ENCODE results near the gene PI4K2B.
"Not testable (repeated sequence)": the region's sequence is repeated elsewhere in the genome, so short reads cannot be mapped to it uniquely, and the experiment has no call there.

Gene PI4K2B

DNA sequence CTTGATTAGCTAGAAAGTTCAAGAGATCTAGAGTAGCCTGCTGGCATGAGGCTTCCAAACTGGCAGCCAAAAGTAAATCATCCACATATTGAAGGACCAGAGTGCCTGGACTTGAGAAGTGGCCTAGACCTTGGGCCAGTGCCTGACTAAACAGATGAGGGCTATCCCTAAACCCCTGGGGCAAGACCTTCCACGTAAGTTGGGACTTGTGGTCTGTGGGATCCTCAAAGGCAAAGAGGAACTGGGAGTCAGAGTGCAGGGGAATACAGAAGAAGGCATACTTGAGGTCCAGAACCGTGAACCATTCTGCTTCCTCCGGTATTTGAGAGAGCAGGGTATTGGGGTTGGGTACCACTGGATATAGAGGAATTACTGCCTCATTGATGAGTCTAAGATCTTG lies 8.4 kb downstream of the PI4K2B start:
- DNase-seq (ENCODE audit: low read depth) = not testable (repeated sequence)

DNA sequence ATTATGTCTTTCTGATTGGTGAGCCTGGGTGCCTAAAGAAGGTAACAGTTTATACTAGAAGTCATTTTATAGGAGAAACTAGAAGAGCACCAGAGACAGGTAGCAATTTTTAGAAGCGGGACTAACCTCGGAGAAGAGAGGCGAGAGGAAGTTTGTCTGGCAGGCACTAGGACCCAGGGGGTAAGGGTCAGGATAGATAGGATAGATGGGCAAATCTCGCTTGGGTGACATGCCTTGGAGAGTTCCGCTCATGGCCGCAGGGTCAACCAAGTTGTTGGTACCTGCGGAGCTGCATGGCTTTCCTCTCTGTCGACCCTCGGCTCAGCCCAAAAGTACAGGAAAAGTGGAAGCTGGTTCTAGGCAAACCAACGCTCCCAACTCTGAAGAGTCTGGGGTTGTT lies 11.3 kb downstream of the PI4K2B start:
- DNase-seq (ENCODE audit: low read depth) = no peak

DNA sequence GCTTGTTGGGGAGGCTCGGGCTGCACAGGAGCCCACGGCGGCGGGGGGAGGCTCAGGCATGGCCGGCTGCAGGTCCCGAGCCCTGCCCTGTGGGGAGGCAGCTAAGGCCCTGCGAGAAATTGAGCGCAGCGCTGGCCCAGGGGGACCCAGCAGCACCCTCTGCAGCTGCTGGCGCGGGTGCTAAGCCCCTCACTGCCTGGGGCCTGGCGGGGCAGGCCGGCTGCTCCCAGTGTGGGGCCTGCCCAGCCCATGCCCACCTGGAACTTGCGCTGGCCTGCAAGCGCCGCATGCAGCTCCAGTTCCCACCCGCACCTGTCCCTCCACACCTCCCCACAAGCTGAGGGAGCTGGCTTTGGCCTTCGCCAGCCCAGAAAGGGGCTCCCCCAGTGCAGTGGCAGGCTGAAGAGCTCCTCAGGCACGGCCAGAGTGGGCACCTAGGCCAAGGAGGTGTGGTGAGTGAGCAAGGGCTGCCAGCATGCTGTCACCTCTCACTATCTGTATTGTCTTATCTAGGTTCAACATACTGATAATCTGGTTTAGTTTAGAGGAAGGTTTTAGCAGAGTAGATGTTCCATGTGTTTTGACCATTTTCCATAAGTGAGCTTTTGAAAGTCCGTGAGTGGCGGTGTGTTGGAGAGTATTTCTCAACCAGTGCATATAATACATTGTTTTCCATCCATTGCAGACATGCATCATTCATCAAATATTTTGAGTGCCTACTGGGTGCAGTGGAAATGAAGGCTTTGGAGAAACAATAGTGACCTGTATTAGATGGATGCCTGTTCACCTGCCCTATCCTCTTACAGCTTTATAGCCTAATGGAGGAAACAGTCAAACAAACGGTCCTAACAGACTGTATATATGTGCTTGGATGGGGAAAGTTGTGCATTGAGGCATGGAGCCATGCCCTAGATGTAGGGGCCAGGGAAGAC lies 13.1 kb downstream of the PI4K2B start:
- DNase-seq (ENCODE audit: low read depth) = no peak

DNA sequence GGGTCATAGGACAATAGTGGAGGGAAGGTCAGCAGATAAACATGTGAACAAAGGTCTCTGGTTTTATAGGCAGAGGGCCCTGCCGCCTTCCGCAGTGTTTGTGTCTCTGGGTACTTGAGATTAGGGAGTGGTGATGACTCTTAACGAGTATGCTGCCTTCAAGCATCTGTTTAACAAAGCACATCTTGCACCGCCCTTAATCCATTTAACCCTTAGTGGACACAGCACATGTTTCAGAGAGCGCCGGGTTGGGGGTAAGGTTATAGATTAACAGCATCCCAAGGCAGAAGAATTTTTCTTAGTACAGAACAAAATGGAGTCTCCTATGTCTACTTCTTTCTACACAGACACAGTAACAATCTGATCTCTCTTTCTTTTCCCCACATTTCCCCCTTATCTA lies 15.0 kb downstream of the PI4K2B start:
- DNase-seq (ENCODE audit: low read depth) = not testable (repeated sequence)

DNA sequence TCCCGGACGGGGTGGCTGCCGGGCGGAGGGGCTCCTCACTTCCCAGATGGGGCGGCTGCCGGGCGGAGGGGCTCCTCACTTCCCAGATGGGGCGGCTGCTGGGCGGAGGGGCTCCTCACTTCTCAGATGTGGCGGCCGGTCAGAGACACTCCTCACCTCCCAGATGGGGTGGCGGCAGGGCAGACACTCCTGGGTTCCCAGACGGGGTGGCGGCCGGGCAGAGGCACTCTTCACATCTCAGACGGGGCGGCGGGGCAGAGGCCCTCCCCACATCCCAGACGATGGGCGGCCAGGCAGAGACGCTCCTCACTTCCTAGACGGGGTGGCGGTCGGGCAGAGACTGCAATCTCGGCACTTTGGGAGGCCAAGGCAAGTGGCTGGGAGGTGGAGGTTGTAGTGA lies 15.7 kb downstream of the PI4K2B start:
- not testable (repeated sequence) for DNase-seq (ENCODE audit: low read depth)

DNA sequence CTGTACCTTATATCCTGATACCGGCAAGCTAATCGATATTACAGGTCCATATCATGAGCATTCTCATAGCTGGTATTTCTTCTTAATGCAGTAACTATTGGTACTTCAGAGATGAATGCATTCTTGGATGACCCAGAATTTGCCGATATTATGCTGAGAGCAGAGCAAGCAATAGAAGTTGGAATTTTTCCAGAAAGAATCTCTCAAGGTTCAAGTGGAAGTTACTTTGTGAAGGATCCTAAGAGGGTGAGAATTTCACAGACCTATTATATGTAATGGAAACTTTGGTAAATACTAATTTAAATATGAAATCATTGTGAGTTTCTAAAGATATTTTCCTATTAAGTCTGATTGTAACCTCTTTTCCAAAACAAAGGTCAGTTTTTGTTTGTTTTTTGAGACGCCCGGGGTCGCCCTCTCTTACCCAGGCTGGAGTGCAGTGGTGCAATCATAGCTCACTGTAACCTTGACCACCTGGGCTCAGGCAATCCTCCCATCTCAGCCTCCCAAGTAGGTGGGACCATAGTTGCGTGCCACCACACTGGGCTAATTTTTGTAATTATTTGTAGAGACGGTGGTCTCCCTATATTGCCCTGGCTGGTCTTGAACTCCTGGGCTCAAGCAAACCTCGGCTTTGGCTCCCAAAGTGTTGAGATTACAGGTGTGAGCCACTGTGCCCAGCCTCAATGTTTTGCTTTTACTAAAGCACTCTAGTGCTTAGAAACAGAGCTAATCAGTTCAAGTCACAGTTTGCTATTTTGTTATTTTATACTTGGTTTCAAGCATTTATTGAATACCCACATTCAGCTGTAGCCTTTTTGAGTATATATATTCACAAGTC lies 18.6 kb downstream of the PI4K2B start:
- DNase-seq (ENCODE audit: low read depth) = no peak

DNA sequence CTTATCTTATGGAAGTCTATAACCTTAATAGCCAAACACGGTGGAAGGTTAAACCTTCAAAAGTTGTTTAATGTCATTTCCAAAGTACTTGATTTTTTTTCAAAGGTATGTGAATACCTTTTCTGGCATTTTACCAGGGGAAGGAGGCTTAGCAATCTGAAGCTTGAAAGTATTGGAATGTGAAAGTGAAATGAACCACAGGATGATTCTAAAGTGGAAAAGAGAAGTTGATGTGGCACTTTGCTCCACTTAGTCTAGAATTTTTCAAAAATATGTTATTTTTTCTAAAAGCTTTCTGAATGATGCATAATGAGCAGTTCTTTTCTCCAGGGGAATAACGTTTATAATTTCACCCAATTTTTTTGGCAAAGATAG lies 19.2 kb downstream of the PI4K2B start:
- no peak for DNase-seq (ENCODE audit: low read depth)

DNA sequence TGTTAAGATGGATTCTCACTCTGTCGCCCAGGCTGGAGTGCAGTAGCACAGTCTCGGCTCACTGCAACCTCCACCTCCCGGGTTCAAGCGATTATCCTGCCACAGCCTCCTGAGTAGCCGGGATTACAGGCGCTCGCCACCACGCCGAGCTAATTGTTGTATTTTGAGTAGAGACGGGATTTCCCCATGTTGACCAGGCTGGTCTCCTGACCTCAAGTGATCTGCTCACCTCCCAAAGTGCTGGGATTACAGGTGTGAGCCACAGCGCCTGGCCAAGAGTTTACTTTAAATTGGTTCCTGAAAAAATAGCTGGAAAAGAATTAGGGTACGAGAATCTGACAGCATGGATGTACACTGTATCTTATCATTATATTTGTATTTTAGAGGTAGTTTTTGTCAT lies 20.0 kb downstream of the PI4K2B start:
- not testable (repeated sequence) for DNase-seq (ENCODE audit: low read depth)

DNA sequence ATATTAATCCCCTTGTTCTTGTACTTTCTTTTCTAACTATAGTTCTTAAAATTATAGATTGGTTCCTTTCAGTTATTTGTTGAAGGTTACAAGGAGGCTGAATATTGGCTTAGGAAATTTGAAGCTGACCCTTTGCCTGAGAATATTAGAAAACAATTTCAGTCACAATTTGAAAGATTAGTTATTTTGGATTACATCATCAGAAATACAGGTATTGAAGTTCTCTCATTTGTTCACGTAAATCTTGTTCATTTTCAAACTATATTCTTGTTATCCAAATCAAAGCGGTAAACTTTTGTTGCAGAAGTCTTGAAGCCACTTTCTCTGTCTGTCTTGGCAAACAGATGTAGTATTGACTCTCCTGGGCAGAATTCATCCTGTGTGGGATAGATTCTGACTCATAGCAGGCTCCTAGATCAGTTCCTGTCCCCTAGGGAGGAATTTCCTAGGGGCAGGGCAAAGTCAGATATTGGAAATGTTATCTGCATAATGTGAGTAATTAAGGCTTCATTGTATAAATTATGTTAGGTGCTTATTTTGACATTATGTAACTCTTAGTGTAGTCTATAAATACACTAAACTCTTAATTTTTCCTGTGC lies 25.2 kb downstream of the PI4K2B start:
- no peak for DNase-seq (ENCODE audit: low read depth)

DNA sequence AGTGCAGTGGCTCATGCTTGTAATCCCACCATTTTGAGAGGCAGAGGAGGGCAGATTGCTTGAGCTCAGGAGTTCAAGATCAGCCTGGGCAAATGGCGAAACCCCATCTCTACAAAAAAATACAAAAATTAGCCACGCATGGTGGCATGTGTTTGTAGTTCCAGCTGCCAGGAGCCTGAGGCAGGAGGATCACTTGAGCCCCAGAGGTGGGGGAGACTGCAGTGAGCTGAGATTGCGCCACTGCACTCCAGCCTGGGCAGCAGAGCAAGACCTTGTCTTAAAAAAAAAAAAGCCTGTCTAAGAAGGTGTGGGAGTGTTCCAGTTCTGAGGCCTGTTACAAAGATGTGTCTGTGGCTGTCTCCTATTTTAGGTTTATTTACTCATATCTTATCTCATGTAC lies 38.0 kb downstream of the PI4K2B start:
- no peak for DNase-seq (ENCODE audit: low read depth)

DNA sequence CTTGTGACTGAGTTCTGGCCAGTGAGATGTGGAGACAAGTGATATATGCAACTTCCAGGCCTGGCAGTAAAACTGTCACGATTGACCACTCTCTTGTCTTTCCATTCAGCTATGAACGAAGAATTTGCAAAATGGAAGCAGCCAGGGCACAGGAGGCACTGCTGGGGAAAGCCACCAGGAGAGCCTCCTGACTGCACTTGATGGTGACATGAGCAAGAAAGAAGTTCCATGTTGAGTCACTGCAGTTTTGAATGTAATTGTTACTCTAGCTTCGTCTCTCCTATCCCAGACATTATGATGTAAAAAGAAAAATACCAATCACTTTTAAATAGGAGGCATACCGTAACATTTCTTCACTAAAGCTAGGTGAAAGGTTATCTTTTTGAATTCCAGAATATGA lies 46.4 kb downstream of the PI4K2B start:
- no peak for DNase-seq (ENCODE audit: low read depth)

DNA sequence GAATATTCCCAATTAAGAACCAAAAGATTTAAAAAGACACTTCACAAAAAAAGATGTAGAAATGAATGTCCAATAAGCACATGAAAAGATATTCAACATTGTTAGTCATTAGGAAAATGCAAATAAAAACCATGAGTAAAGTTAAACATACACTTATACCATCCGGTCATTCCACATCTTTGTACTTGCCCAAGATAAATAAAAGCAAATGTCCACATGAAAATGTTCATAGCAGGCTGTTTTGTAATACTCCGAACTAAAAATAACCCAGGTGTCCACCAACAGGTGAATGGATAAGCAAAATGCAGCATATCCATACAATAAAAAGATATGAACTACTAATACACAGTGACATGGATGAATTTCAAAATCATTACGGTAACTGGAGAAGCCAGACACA lies 50.1 kb downstream of the PI4K2B start:
- no peak for DNase-seq (ENCODE audit: low read depth)

DNA sequence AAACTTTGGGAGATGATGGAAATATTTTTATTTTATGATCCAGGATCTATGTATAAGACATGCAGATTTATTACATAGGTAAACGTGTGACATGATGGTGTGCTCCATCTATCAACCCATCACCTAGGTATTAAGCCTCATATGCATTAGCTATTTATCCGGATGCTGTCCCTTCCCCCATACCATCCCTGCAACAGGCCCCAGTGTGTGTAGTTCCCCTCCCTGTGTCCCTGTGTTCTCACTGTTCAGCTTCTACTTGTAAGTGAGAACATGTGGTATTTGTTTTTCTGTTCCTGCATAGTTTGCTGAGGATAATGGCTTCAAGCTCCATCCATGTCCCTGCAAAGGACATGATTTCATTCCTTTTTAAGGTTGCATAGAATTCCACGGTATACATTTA lies 50.6 kb downstream of the PI4K2B start:
- no peak for DNase-seq (ENCODE audit: low read depth)

DNA sequence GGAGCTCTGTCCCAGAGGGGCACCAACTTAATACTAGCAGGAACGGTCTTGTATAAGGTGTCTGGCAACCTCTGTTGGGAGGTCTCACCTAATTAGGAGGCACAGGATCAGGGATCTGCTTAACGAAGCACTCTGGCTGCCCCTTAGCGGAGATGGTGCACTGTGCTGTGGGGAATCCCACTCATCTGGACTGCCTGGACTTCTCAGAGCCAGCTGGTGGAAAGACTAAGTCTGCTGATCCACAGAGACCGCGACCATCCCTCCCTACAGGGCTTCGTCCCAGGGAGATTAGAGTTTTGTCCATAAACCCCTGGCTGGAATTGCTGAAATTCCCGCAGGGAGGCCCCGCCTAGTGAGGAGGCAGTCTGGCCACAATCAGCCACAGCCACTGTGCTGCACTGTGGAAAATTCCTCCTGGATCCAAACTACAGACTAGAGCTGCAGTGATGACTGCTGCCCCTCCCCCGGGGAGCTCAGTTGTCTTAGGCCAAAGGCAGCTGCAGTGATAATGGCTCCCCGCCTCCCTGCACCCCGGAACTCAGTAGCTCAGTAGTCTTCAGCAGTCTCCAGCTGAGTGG lies 56.7 kb downstream of the PI4K2B start:
- no peak for DNase-seq (ENCODE audit: low read depth)

DNA sequence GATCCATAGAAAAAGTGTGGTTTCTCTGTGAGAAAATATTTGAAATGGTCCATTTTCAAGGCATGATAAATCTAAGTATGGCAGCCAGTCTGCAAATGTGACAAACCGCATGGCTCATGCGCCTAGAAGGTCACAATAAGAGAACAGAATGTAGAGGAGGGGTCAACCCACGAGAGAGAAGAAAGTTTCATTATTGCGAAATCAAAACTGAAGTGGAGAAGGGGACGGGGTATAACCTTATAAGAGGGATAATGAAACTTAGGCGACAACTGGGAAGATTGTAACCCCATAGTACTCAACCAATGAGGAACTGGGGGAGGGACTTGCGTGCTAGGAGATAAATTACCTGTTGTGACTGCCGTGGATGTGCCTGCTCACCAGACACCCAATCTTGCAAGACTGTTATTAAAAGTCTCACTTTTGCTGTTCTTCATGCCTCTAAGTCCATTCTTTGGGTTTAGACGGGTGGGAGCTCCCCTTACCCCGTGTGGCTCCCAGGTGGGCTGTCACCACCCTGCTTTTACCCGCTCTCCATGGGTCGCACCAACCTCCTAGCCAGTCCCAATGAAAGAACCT lies 57.4 kb downstream of the PI4K2B start:
- no peak for DNase-seq (ENCODE audit: low read depth)

DNA sequence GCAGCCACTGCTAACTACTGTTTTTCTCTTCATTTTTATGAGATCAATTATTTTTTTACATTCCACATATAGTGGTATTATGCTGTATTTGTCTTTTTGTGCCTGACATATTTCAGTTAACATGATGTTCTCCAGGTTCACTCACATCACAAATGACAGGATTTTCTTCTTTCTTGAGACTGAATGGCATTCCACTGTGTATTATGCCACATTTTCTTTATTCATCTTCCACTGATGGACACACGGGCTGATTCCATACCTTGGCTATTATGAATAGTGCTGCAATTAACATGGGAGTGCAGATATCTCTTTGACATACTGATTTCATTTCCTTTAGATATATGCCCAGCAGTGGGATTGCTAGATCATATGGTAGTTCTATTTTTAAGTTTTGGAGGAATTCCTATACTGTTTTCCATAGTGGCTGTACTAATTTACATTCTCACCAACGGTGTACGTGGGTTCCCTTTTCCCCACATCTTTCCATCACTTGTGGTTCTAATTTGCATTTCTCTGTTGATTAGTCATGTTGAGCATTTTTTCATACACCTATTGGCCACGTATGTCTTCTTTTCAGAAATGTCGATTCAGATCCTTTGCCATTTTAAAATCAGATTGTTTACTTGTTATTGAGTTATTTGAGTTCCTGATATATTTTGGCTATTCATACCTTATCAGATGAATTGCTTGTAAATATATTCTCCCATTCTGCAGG lies 63.9 kb downstream of the PI4K2B start:
- DNase-seq (ENCODE audit: low read depth) = no peak

DNA sequence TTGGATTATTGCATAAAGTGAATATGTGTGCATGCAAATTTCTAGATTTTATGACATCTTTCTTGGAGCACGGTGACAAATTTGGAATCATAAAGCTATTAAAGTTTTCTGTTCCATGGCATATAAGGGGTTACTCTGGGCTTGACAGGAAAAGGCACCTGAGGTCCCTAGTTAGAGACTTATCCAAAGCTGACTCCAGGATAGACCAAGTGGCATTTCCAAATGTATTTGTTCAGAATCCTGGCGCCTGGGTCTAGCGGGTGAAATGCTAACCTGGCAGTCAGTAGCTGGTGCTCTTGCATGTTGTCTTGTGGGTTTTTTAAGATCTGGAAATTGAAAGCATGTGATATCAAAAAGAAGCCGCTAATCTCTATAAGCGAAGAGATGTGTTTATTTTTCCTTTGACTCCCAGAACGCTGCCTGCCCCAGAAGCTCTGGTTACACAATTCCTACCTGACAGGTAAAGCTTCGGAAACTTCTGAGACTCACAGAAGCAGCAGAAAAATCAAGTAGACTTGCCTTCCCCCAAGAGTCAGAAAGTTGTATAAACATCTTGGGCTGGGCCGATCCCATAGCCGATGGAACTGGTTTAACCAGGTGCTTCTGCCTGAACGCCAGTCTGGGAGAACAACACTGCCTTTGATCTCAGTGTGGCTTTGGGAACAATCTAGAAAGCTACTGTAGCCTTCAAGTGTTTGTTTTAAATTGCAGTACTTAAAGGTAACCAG lies 65.8 kb downstream of the PI4K2B start:
- no peak for DNase-seq (ENCODE audit: low read depth)

DNA sequence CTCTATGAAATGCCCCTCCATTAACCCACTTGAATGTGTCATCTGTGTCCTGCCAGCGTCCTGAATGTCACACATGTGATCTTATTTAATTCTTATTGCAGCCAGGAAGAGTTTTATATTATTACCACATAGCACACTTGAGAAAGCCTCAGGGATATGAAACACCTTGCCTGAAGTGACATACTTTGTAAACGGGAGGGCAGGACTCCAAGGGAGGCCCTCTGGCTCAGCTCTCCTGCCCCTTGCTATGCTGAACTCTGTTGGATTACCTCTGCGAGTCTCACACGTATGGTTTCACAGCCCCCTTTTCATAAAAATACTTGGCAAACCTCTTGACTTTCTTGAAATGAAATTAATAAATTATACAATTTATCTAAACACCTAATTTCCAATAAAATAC lies 67.6 kb downstream of the PI4K2B start:
- no peak for DNase-seq (ENCODE audit: low read depth)

DNA sequence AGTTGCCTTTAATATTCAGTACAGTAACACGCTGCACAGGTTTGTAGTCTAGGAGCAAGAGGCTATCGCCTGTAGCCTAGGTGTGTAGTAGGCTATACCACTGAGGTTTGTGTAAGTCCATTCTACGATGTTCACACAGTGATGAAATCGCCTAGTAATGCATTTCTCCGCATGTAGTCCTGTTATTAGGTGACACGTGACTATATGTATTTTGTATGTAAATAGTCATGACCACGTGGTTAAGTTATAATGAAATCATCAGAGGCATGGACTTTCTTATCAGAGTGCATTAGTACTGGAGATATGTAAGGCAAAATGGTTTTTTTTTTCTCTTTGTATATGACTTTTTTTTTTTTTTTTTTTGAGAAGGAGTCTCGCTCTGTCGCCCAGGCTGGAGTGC lies 68.8 kb downstream of the PI4K2B start:
- DNase-seq (ENCODE audit: low read depth) = no peak

DNA sequence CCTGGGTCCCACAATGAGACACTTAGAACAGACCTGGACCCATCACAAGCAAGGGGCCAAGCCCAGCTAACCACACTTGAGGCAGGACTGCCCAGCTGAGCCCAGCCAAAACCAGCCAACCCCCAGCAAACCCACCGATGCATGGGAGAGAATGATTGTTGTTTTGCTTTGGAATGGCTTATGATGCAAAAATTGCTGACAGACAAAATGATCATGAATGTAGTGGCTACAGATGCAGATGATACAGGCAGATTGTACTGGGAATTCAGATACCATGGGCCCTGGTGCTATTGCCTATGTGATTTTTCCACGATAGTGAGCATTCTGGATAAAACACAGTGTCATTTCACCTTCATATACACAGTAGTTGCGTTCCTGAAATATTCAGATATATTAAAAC lies 69.7 kb downstream of the PI4K2B start:
- no peak for DNase-seq (ENCODE audit: low read depth)
